Activated CD8-positive, alpha-beta memory T cell treated with anti-CD3 and anti-CD28 coated beads for 1 hour (primary cell): ENCODE results near the gene APMAP.

Source experiments
- DNase-seq, 2 donors: peaks; one replicate each; pipeline ENCODE4 v3.0.0-alpha.2; 2020; ENCODE audit warnings: low read depth in 1 of 2; ENCODE audit errors: extremely low read depth in 1 of 2

APMAP gene

DNA sequence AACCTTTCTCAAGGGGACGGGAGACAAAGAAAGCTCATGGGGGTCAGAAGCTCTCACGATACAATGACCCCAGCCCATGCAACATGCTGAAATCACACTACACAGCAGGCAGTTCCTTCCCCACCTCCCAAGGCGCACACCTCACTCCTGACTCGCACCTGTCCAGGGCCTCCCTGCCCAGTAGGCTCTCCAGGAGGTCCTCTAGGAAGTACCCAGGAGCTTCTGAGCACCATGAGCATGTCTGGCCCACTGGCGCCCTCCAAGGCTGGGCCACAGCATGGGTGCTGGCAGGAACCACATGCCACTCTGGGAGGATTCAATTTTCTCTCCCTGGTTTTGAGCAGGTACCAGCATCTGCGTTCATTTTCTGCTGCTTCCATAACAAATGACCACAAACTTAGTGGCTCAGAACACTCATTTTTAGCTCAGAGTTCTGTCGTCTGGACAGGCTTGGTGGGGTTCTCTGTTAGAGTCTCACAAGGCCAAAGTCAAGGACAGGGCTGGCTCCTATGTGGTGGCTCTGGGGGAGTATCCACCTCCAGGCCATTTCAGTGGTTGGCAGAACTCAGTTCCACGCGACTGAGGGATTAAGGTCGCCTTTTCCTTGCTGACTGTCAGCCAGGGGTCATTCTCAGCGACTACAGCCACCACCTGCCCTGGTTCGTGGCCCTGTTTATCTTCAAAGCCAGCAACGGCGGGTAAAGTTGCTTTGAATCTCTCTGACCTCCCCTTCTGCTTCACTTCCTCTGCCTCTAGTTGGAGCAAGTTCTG, 32.7 kb upstream of the APMAP start:
- DNase-seq, result no peak

- DNase-seq, result no peak
These were observed 31.6 kb upstream of the APMAP start for GRCh38 chr20:25024171-25024570.

DNA sequence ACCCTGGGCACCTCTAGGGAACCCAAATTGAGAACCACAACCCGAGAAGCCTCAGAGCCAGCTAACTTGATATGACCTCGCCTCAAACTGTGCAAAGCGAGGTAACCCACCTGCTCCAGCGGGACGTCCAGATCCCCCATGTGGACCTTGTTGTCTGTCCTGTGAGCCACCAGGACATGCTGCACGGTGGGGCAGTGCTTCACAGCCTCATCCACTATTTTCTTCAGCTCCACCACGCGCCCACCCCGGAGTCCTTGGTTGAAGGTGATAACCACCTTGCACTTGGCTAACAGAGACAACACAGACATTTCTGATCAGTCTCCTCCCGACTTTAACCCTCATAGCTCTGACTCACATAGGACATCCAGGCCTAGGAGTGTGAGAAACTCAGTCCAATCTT, 30.8 kb upstream of the APMAP start:
- DNase-seq, result no peak

- no peak for DNase-seq
These were observed 30.1 kb upstream of the APMAP start for GRCh38 chr20:25022680-25023079.

DNA sequence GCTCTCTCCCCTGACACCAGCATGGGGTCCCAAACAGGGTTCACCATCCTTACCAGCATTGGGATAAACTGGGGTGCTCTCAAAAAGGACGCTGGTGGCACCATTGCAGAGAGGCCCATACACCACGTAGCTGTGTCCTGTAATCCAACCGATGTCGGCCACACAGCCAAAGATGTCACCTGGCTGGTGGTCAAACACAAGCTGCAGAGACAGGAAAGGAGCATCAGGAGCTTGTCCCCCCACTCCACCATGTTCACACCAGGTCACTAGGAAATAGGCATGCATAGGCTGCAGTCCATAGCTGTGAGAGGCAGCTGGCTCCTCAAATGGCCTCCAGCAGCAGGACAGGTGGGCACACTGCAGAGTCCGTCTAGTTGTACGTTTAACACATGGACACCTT, 28.8 kb upstream of the APMAP start:
- no peak for DNase-seq

GRCh38 chr20:25020901-25021301, 28.4 kb upstream of the APMAP start:
- DNase-seq, result no peak

DNA sequence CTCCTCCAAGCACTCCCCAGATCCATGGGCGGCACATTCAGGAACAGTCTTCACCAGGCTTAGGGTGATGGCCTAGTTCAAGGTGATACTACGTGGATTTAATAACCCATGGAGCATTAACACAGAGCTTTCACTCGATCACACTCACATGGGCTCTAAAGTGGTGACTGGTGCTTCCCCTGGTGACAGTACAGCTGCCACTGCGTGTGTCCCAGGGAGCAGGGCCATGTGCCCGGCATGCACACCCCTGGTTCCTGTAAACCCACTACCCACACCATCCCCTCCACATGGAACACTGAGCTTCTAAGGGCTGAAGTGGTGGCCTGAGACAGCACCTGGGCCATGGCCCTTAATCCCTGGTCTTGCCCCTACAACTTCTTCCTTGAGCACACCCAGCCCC, 27.8 kb upstream of the APMAP start:
- DNase-seq, result no peak

DNA sequence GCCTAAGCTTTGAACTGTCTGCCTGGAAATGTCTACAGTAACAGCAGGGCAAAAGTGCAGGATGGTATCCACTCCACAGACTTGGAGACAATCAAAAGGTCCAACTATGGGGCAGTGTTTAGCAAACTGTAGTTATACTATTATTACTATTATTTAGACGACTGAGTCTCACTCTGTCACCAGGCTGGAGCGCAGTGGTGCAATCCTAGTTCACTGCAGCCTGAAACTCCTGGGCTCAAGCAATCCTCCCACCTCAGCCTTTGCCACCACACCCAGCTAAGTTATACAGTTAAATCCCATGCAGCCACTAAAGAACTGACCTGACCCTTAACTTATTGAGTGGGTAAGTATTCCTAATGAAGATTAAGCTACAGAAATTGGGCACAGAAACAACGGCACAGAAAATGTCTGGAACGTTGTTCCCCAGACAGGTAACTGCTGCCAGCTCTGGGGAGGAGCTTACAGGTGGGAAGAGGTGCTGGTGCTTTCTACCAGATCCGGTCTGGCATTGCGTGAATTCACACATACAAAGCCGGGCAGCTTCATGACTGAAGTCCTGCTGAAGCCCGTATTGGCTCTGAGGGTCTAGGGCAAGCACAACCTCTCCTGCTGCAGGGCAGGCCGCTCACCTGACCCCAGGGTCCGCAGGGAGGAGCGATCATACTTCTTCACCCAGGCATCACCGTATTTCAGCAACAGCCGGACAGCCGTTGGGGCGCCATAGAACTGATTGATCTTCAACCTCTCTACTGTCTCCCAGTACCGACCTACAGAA, 27.0 kb upstream of the APMAP start:
- DNase-seq, result no peak

DNA sequence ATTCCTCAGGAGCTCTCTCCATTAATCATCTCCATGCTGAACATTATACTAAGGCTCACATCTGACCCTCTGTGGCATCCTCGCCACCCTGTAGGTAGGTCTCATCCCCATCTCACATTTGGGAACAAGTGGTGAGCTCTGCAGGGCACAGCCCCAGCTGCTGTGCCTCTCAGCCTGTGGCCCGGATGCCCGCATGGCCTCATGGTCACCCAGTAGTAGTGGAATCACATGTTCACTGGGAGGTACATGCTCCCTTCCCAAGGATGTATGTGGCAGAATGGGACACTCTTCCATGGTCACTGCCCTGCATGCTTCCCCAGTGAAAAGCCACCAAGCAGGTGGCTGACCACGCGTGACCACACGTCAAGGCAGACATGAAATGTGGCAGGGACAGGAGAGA, 26.3 kb upstream of the APMAP start:
- DNase-seq, result no peak

DNA sequence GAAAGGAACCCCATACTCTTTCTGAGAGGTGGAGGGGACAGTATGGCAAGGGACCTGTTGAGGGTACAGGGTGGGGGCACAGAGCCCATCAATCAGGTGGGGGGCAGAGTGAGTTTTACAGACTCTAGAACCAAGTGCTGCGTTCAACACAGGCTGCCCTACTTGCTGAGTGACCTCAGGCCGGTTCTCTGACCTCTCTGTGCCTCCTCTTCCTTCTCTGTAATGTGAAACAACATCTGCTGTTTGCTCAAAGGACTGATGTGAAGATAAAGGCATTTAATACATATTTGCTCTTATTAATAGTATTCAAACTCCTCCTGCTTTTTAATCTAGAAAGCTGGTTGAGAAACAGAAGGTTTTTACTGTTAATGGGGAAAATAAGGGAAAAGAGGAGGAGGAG, 25.9 kb upstream of the APMAP start:
- no peak for DNase-seq

GRCh38 chr20:25017257-25017803, 24.8 kb upstream of the APMAP start:
- DNase-seq, result no peak

GRCh38 chr20:25016471-25016870, 23.9 kb upstream of the APMAP start:
- DNase-seq, result no peak

DNA sequence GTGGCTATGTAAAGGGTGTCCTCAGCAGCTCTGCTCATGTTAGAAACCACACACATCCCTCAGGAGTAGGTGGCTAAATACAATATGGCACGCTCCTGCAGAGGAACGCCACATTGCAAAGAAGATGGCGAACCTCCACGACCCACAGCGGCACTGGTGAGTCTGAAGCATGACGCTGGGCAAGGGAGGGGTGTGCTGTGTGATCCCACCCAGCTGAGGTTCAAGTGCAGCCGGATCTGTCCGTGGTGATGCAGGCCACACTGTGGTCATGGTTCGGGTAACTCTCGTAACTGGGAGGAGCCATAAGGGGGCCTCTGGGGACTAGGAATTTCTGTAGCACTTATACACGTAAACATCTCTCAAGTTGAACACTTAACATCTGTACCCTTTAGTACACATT, 23.4 kb upstream of the APMAP start:
- no peak for DNase-seq

DNA sequence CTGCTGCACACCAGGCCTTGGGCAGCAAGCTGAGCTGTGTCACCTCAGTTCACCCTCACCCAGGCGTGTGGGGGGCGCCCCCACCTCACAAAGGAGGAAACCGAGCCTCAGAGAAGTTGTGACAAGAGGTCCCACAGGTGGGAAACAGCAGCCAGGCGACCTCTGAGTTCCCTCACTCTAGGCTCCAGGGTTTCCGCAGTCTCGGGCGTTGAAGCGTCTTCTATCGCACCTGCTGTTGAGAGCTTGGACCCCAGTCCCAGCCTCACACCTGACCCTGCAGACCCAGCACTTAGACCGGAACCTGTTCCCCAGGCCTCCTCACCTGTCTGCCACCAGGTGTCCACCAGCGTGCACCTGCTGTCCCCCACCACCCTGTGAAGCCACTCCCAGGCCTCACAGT, 22.3 kb upstream of the APMAP start:
- DNase-seq, result no peak

GRCh38 chr20:25013478-25014380, 21.2 kb upstream of the APMAP start:
- DNase-seq, result no peak

GRCh38 chr20:25012616-25013189, 20.2 kb upstream of the APMAP start:
- DNase-seq, result no peak

DNA sequence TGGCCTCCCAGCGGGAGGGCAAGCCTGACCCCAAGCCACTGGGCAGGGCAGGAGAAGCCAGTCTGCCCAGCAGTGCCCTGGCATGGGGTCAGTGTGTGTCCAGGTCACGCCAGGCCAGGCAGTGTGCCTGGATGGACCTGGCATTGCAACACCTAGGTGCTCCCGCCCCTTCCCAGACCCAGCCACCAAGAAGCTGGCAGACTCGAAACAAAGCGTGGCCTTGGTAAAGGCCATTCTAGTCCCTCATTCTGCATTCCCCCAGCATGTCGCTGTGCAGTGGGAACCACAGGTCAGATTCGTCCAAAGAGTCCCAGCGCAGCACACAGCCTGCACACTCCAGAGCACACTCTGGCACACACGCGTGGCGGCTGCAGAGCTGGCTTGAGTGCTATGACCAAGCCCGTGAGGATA, 19.3 kb upstream of the APMAP start:
- no peak for DNase-seq

GRCh38 chr20:25011261-25011660, 18.7 kb upstream of the APMAP start:
- no peak for DNase-seq

- no peak for DNase-seq
These were observed 16.9 kb upstream of the APMAP start for GRCh38 chr20:25009218-25010145.
